ENCODE data around the gene UCN3.

Gene UCN3, protein sequence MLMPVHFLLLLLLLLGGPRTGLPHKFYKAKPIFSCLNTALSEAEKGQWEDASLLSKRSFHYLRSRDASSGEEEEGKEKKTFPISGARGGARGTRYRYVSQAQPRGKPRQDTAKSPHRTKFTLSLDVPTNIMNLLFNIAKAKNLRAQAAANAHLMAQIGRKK

DNA sequence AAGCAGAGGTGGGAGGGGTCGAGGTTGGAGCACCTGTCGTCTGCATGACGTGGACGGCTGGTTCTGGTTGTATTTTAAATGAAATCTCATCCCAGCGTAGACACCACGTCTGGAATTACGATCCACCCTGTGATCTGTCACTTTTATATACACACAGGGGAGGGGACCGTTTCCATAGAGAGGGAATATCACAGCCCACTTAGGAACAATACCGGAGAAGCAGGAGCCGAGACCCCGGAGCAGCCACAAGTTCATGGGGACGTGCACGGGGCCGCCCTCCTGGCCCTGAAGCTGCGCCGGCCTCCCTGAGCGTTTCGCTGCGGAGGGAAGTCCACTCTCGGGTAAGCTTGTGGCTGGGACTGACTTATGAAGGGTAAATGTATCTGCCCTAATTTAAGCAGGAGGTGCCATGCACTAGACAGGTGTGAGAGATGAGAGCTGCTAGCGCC lies at the start of gene UCN3:
Gene UCN3 (plus strand): TSS at position 77 of the 449 bp plus-strand sequence. CDS start 8,755 bp downstream, outside the sequence.
- no peak within 1 kb of the TSS for H3K27ac ChIP-seq (ENCODE audit: low read depth, low read length)
- H3K4me1 ChIP-seq (ENCODE audit: control insufficient read depth, insufficient read depth, low read length): no peaks in the 10 kb centered on the region
- no peak within 1 kb of the TSS for H3K9ac ChIP-seq (ENCODE audit: low read length)
- no peak within 1 kb of the TSS for H3K4me3 ChIP-seq (ENCODE audit: low read length)
- H3K36me3 ChIP-seq (ENCODE audit: control insufficient read depth, insufficient read depth, low read length): no peaks in the 10 kb centered on the region
- H3K27me3 ChIP-seq (ENCODE audit: control insufficient read depth, insufficient read depth, low read length): peaks cover 7% of the 10 kb centered on the region

DNA sequence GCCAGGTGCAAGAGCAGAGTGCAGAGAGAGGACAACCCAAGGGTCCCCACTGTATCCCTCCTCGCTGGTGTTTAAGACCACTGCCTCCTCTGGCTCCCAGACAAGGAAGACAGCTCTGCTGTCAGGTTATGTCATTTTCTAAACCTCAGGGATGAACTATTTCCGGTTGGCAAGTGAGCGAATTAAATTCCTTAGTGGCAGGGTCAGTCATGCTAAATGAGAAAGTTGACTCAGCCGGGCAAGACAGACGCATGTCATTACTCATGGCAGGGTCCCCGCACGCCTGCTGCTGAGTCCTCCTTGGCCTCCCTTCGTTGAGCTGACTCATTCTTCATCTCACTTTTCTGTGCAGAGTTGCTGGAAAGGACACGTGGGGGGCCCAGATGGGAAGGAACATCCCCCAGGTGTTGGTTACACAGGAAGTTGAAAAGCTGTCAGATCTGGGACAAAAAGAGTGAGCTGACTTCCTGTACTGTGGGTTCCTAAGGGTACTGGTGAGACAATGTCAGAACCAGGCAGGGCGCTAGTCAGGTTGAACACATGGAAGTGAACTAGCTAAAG lies 47.1 kb upstream of the UCN3 start:
- H3K27me3 ChIP-seq (ENCODE audit: control insufficient read depth, insufficient read depth, low read length): no peaks in the 10 kb centered on the region
- no peaks in the 10 kb centered on the region for H3K36me3 ChIP-seq (ENCODE audit: control insufficient read depth, insufficient read depth, low read length)
- no peak overlapping the region for H3K4me3 ChIP-seq (ENCODE audit: low read length)
- H3K27ac ChIP-seq (ENCODE audit: low read depth, low read length): no peak overlapping the region
- H3K4me1 ChIP-seq (ENCODE audit: control insufficient read depth, insufficient read depth, low read length): no peaks in the 10 kb centered on the region
- no peak overlapping the region for H3K9ac ChIP-seq (ENCODE audit: low read length)

DNA sequence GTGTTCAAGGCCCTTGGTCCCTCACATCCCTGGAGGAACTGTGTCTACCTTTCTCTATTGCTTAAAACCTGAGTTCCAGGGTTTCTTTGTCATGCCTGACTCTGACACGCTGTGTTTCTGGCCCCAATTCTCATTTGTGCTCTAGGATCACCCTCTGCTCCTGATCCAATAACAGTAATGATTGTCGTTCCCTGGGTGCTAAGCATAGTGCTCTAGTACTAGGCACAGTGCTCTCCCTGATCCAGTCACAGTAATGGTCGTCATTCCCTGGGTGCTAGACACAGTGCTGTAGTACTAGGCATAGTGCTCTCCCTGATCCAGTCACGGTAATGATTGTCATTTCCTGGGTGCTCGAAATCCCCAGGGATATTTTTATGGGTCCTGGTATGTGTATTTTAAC lies 46.6 kb upstream of the UCN3 start:
- H3K4me3 ChIP-seq (ENCODE audit: low read length): no peak overlapping the region
- H3K27ac ChIP-seq (ENCODE audit: low read depth, low read length): no peak overlapping the region
- no peaks in the 10 kb centered on the region for H3K36me3 ChIP-seq (ENCODE audit: control insufficient read depth, insufficient read depth, low read length)
- no peaks in the 10 kb centered on the region for H3K27me3 ChIP-seq (ENCODE audit: control insufficient read depth, insufficient read depth, low read length)
- no peak overlapping the region for H3K9ac ChIP-seq (ENCODE audit: low read length)
- no peaks in the 10 kb centered on the region for H3K4me1 ChIP-seq (ENCODE audit: control insufficient read depth, insufficient read depth, low read length)

DNA sequence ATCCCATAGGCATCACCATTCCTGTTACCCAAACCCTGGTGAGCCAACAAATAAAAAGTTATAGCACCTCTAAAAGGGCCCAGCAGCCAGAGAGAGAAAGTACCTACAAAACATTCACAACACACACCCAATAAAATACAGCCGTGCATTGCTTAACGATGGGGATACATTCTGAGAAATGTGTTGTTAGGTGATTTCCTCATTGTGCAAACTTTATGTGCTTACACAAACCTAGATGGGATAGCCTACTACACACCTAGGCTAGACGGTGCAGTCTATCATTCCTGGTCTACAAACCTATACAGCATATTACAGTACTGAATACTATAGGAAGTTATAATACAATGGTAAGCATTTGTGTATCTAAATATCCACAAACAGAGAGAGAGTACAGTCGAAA lies 44.9 kb upstream of the UCN3 start:
- H3K9ac ChIP-seq (ENCODE audit: low read length): no peak overlapping the region
- H3K4me1 ChIP-seq (ENCODE audit: control insufficient read depth, insufficient read depth, low read length): no peaks in the 10 kb centered on the region
- no peak overlapping the region for H3K4me3 ChIP-seq (ENCODE audit: low read length)
- no peaks in the 10 kb centered on the region for H3K36me3 ChIP-seq (ENCODE audit: control insufficient read depth, insufficient read depth, low read length)
- H3K27me3 ChIP-seq (ENCODE audit: control insufficient read depth, insufficient read depth, low read length): no peaks in the 10 kb centered on the region
- no peak overlapping the region for H3K27ac ChIP-seq (ENCODE audit: low read depth, low read length)

DNA sequence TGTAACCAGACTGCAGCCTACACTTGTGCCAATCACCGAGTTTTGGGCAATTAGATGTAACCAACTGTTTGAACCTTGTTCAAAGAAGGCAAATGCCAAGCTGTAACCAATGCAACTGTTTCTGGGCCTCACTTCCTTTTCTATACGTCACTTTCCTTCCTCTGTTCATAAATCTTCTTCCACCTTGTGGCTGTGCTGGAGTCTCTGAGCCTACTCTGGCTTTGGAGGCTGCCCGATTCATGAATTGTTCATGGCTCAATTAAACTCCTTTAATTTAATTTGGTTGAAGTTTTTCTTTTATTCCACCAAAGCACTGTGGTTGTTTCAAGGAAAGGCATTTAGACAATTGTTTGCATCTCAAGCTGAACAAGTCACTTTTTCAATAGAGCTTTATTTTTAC lies 43.5 kb upstream of the UCN3 start:
- Histone ChIP-seq H3K36me3 (ENCODE audit: control insufficient read depth, insufficient read depth, low read length) (no peaks in the 10 kb centered on the region), H3K4me1 (ENCODE audit: control insufficient read depth, insufficient read depth, low read length) (no peaks in the 10 kb centered on the region), H3K4me3 (ENCODE audit: low read length) (no peak overlapping the region), H3K9ac (ENCODE audit: low read length) (no peak overlapping the region), H3K27ac (ENCODE audit: low read depth, low read length) (no peak overlapping the region), H3K27me3 (ENCODE audit: control insufficient read depth, insufficient read depth, low read length) (no peaks in the 10 kb centered on the region)

DNA sequence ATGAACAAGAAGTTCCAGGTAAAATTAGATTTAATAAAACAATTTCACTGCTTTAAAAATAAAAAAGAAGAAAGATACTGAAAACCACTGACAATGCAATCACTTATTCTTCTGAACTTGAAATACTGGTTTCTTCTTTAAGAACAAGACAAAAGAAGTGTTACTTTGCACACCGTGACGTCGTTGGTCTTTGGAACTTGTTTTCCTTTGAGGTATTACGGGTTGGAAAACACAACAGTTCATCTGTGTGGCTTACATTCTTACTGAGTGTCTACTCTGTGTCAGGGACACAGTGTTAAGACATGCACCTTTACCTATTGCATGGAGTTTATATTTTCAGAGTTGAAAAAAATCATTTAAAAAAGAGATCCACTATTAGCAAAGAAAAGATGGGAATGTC lies 41.3 kb upstream of the UCN3 start:
- Histone ChIP-seq H3K4me3 (ENCODE audit: low read length) (no peak overlapping the region), H3K27me3 (ENCODE audit: control insufficient read depth, insufficient read depth, low read length) (no peaks in the 10 kb centered on the region), H3K4me1 (ENCODE audit: control insufficient read depth, insufficient read depth, low read length) (no peaks in the 10 kb centered on the region), H3K36me3 (ENCODE audit: control insufficient read depth, insufficient read depth, low read length) (no peaks in the 10 kb centered on the region), H3K9ac (ENCODE audit: low read length) (no peak overlapping the region), H3K27ac (ENCODE audit: low read depth, low read length) (no peak overlapping the region)

DNA sequence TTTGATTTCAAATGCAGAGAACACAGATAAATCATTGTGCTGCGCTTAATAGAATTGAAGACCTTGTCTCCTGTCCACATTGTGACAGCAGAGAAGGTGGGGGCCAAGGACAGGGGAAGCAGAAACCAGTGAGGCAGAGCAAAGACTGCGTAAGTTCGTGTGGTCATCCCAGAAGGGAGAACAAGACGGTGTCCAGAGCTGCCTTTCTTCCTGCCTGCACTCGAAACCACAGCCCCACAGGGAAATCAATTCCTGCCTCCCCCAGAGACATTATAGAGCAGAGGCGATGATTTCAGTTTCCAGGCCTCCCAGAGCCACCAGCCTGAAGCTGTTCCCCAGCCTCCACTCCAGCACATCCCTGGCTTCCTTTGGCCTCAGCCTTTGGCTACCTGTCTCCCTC lies 39.7 kb upstream of the UCN3 start:
- Histone ChIP-seq H3K4me1 (ENCODE audit: control insufficient read depth, insufficient read depth, low read length) (no peaks in the 10 kb centered on the region), H3K4me3 (ENCODE audit: low read length) (no peak overlapping the region), H3K36me3 (ENCODE audit: control insufficient read depth, insufficient read depth, low read length) (no peaks in the 10 kb centered on the region), H3K27ac (ENCODE audit: low read depth, low read length) (no peak overlapping the region), H3K9ac (ENCODE audit: low read length) (no peak overlapping the region), H3K27me3 (ENCODE audit: control insufficient read depth, insufficient read depth, low read length) (no peaks in the 10 kb centered on the region)

DNA sequence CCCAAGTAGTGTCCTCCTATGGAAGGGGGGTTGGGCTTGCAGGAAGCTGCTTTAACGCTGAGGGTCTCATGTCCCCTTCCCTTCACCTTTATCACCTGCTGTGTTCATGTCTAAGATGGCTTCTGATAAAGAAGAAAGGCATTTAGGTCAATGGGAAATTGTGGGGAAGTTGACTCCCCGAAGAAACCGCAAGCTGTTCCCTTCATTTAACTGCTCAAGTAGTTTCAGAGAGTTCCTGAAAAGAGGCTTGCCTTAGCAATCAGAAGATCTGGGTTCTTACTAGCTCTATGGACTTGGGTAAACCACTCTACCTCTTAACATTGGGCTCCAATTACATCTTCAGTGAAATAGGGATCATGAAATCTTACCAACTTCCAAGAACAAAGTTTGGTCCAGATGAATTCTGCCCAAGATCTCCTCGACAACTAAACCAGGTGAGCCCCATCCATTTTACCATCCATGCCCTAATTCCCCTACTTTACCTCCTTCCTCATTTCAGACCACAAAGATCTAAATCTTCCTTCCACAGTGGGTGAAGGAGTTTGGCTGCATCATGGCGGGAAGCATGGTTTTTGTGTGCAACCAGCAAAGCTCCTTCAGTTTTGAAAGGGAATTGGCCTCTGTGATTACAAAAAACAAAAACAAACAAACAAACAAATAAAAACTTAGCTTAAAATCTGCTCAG lies 30.4 kb upstream of the UCN3 start:
- no peak overlapping the region for H3K27ac ChIP-seq (ENCODE audit: low read depth, low read length)
- no peak overlapping the region for H3K9ac ChIP-seq (ENCODE audit: low read length)
- H3K4me1 ChIP-seq (ENCODE audit: control insufficient read depth, insufficient read depth, low read length): no peaks in the 10 kb centered on the region
- H3K4me3 ChIP-seq (ENCODE audit: low read length): no peak overlapping the region
- no peaks in the 10 kb centered on the region for H3K36me3 ChIP-seq (ENCODE audit: control insufficient read depth, insufficient read depth, low read length)
- no peaks in the 10 kb centered on the region for H3K27me3 ChIP-seq (ENCODE audit: control insufficient read depth, insufficient read depth, low read length)

DNA sequence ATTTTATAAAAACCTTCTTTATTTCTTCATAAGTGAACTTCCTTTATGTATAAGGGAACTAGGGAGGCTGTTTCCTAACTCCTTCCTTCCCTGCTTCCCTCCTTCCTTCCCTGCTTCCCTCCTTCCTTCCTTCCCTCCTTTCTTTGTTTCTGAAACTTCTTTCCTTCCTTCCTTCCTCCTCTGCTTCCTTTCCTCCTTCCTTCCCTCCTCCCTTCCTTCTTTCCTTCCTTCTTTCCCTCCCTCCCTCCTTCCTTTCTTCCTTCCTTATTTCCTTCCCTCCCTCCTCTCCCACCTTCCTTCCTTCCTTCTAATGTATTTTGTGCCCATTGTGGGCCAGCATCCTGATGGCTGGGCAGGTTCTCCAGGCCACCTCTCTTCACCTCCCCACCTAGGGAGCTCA lies 26.8 kb upstream of the UCN3 start:
- no peak overlapping the region for H3K27ac ChIP-seq (ENCODE audit: low read depth, low read length)
- H3K27me3 ChIP-seq (ENCODE audit: control insufficient read depth, insufficient read depth, low read length): no peaks in the 10 kb centered on the region
- no peaks in the 10 kb centered on the region for H3K36me3 ChIP-seq (ENCODE audit: control insufficient read depth, insufficient read depth, low read length)
- H3K9ac ChIP-seq (ENCODE audit: low read length): no peak overlapping the region
- no peak overlapping the region for H3K4me3 ChIP-seq (ENCODE audit: low read length)
- H3K4me1 ChIP-seq (ENCODE audit: control insufficient read depth, insufficient read depth, low read length): no peaks in the 10 kb centered on the region

DNA sequence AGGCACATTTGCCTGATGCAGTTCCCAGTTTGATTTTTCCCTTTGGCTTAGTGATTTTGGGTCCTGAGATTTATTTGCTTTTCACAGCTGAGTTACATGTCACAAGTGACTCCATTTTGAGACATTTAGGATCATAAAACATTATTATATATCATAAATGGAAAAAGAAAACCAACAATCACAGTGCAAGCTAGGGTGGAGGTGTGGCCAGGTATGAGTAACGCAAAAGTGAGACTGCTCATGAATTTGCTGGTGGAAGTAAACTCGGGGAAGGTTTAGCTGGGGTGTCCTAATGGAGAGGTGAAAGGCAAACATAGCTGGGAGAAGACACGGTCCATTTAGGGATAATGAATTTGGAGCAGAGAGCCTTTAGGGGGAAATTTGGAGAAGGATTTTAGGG lies 21.7 kb upstream of the UCN3 start:
- no peak overlapping the region for H3K9ac ChIP-seq (ENCODE audit: low read length)

DNA sequence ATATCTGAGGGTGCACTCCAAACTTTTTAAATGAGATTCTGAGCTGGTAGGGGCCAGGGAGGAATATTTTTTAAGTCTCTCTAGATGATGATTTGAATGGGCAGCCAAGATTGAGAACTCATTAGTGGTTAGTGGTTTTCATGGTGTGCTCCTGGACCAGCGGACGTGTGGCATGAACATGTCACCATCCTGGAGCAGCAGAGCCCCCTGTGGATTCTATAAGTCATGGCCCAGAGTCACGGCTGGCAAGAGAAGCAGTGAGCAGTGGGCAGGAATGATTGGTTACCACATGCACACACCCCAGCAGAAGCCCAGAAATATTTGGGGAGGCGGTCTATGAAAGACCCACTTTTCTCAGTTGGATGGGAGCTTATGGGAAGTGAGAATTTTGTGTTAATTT lies 21.2 kb upstream of the UCN3 start:
- Histone ChIP-seq H3K4me1 (ENCODE audit: control insufficient read depth, insufficient read depth, low read length) (no peaks in the 10 kb centered on the region), H3K27ac (ENCODE audit: low read depth, low read length) (no peak overlapping the region), H3K36me3 (ENCODE audit: control insufficient read depth, insufficient read depth, low read length) (no peaks in the 10 kb centered on the region), H3K9ac (ENCODE audit: low read length) (no peak overlapping the region), H3K4me3 (ENCODE audit: low read length) (no peak overlapping the region), H3K27me3 (ENCODE audit: control insufficient read depth, insufficient read depth, low read length) (no peaks in the 10 kb centered on the region)

More for the DNA sequence above, 21.7 kb upstream of the UCN3 start:
- Histone ChIP-seq H3K27me3 (ENCODE audit: control insufficient read depth, insufficient read depth, low read length) (no peaks in the 10 kb centered on the region), H3K36me3 (ENCODE audit: control insufficient read depth, insufficient read depth, low read length) (no peaks in the 10 kb centered on the region), H3K27ac (ENCODE audit: low read depth, low read length) (no peak overlapping the region), H3K4me3 (ENCODE audit: low read length) (no peak overlapping the region), H3K4me1 (ENCODE audit: control insufficient read depth, insufficient read depth, low read length) (no peaks in the 10 kb centered on the region)

DNA sequence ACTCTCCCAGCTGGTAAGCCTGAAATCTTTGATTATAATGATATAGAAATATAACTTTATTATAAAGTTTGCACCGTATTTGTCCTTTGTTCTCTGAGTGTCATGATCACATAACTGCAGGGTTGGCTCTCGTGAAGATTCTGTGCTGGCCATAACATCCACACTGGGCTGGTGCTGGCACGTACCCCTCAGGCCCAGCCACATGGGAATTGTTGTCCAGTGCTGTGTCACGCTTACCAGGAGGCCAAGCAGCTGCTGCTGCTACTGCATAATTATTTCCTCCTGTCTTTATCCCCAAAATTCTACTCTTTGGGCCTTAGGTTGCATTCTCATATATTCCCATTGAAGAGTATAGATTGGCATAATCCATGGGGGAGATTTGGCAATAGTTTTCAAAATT lies 20.8 kb upstream of the UCN3 start:
- H3K9ac ChIP-seq (ENCODE audit: low read length): no peak overlapping the region
- no peaks in the 10 kb centered on the region for H3K4me1 ChIP-seq (ENCODE audit: control insufficient read depth, insufficient read depth, low read length)
- H3K27ac ChIP-seq (ENCODE audit: low read depth, low read length): no peak overlapping the region
- no peak overlapping the region for H3K4me3 ChIP-seq (ENCODE audit: low read length)
- no peaks in the 10 kb centered on the region for H3K36me3 ChIP-seq (ENCODE audit: control insufficient read depth, insufficient read depth, low read length)
- H3K27me3 ChIP-seq (ENCODE audit: control insufficient read depth, insufficient read depth, low read length): no peaks in the 10 kb centered on the region

DNA sequence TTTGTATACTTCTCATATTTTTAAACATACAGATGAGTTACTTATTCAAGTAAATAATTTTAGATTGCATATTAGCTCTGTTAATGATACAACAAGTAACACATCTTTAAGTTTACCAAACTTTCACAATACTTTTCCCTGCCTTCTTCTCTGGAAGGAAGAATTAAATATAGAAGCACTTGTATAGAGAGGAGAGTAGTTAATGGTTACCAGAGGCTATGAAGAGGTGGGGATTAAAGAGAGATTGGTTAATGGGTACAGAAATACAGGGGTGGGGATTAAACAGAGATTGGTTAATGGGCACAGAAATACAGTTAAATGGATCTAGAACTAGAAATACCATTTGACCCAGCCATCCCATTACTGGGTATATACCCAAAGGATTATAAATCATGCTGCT lies 20.0 kb upstream of the UCN3 start:
- no peaks in the 10 kb centered on the region for H3K27me3 ChIP-seq (ENCODE audit: control insufficient read depth, insufficient read depth, low read length)

More for the DNA sequence above, 20.0 kb upstream of the UCN3 start:
- H3K36me3 ChIP-seq (ENCODE audit: control insufficient read depth, insufficient read depth, low read length): no peaks in the 10 kb centered on the region
- H3K27ac ChIP-seq (ENCODE audit: low read depth, low read length): no peak overlapping the region
- H3K9ac ChIP-seq (ENCODE audit: low read length): no peak overlapping the region
- H3K4me1 ChIP-seq (ENCODE audit: control insufficient read depth, insufficient read depth, low read length): no peaks in the 10 kb centered on the region
- H3K4me3 ChIP-seq (ENCODE audit: low read length): no peak overlapping the region
